HepG2 (cell line): Measurements from ENCODE around the gene SPEM2.

Experiments used
- ELF4 ChIP-seq: sonication (generic); formaldehyde crosslinking; IDR thresholded peaks from 2 replicates; pipeline ENCODE4 v1.5.0; 2020; ENCODE audit warnings: missing genetic modification reagents, mild to moderate bottlenecking, moderate library complexity, borderline replicate concordance
- FLYWCH1 ChIP-seq: sonication (generic); formaldehyde crosslinking; IDR thresholded peaks from 2 replicates; pipeline ENCODE4 v1.8.1; 2023; ENCODE audit warnings: mild to moderate bottlenecking, missing genetic modification reagents
- POLR2A ChIP-seq, 2 experiments: IDR thresholded peaks; 2 replicates each; pipeline ENCODE4 v1.6.1; 2011; ENCODE audit warnings: low read depth in 2 of 2, low read length in 2 of 2, mild to moderate bottlenecking in 1 of 2, moderate library complexity in 1 of 2; ENCODE audit not compliant: insufficient read depth in 1 of 2
- SOX6 ChIP-seq, 2 experiments: fragments of 450-650 bp in 1 of 2; sonication (generic) in 1 of 2; formaldehyde crosslinking in 1 of 2; IDR thresholded peaks; 2 replicates each; pipeline versions ENCODE4 v1.4.0 to v1.6.1; 2017 to 2020; ENCODE audit warnings: antibody characterized with exemption in 1 of 2, mild to moderate bottlenecking in 1 of 2, missing genetic modification reagents in 1 of 2
- ZNF660 ChIP-seq: sonication (generic); formaldehyde crosslinking; IDR thresholded peaks from 2 replicates; pipeline ENCODE4 v1.5.1; 2020; ENCODE audit warnings: mild to moderate bottlenecking, low read depth, missing genetic modification reagents, borderline replicate concordance
- ZSCAN20 ChIP-seq: sonication (generic); formaldehyde crosslinking; IDR thresholded peaks from 2 replicates; pipeline ENCODE4 v1.4.0; 2020; ENCODE audit warnings: missing genetic modification reagents, mild to moderate bottlenecking, borderline replicate concordance
- TF ChIP-seq, protein P1 (sequence below): IDR thresholded peaks from 2 replicates; pipeline ENCODE4 v1.6.1; 2012; ENCODE audit warnings: low read depth, low read length, improper control_type of control experiment
- TF ChIP-seq, protein P2 (sequence below), 2 experiments: sonication (generic) in 1 of 2; formaldehyde crosslinking in 1 of 2; IDR thresholded peaks; 2 replicates each; pipeline versions ENCODE4 v1.5.1 to v1.6.1; 2011 to 2020; ENCODE audit warnings: borderline replicate concordance in 1 of 2, low read depth in 1 of 2, low read length in 1 of 2, mild to moderate bottlenecking in 1 of 2, missing genetic modification reagents in 1 of 2, moderate library complexity in 1 of 2
- TF ChIP-seq, protein P3 (sequence below), 2 experiments: IDR thresholded peaks; 2 replicates each; pipeline ENCODE4 v1.6.1; 2011 to 2012; ENCODE audit warnings: low read length in 2 of 2, borderline replicate concordance in 1 of 2, low read depth in 1 of 2, mild to moderate bottlenecking in 1 of 2, moderate library complexity in 1 of 2
- TF ChIP-seq, protein P4 (sequence below): sonication (generic); formaldehyde crosslinking; IDR thresholded peaks from 2 replicates; pipeline ENCODE4 v1.5.0; 2020; ENCODE audit warnings: mild to moderate bottlenecking, missing genetic modification reagents, moderate library complexity
- TF ChIP-seq, protein P5 (sequence below): sonication (generic); formaldehyde crosslinking; IDR thresholded peaks from 2 replicates; pipeline ENCODE4 v1.8.0; 2023; ENCODE audit warnings: mild to moderate bottlenecking, missing genetic modification reagents

DNA sequence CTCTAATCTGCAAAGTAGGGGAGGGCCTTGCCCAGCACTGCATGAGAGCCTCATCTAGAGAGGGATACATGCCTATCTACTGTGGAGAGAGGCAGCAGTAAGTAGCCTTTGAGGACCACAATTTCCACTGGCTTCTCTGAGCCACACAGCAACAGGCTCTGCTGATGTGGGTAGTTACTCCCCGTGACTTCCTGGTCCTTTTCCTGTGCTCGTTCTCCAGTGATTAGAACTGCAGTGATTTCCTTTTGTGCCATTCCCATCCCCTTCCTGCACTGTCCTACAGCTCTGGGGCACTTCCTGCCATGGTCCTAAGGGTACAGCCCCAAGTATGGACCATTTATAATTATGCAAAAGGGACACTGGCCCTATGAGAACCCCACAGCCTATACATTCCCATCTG is 34.1 kb upstream of the SPEM2 start:
- TF ChIP-seq, protein P1, sequence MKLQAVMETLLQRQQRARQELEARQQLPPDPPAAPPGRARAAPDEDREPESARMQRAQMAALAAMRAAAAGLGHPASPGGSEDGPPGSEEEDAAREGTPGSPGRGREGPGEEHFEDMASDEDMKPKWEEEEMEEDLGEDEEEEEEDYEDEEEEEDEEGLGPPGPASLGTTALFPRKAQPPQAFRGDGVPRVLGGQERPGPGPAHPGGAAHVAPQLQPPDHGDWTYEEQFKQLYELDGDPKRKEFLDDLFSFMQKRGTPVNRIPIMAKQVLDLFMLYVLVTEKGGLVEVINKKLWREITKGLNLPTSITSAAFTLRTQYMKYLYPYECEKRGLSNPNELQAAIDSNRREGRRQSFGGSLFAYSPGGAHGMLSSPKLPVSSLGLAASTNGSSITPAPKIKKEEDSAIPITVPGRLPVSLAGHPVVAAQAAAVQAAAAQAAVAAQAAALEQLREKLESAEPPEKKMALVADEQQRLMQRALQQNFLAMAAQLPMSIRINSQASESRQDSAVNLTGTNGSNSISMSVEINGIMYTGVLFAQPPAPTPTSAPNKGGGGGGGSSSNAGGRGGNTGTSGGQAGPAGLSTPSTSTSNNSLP, result no peak
- TF ChIP-seq ZNF660 (CRISPR knock-in tag), result no peak
- TF ChIP-seq, protein P2, sequence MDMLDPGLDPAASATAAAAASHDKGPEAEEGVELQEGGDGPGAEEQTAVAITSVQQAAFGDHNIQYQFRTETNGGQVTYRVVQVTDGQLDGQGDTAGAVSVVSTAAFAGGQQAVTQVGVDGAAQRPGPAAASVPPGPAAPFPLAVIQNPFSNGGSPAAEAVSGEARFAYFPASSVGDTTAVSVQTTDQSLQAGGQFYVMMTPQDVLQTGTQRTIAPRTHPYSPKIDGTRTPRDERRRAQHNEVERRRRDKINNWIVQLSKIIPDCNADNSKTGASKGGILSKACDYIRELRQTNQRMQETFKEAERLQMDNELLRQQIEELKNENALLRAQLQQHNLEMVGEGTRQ (IDR thresholded peaks at IDR 0.05; ENCODE audit: low read depth, low read length), result no peak
- TF ChIP-seq, protein P2 (CRISPR knock-in tag; IDR thresholded peaks at IDR 0.05; ENCODE audit: borderline replicate concordance), result no peak
- TF ChIP-seq, protein P3, sequence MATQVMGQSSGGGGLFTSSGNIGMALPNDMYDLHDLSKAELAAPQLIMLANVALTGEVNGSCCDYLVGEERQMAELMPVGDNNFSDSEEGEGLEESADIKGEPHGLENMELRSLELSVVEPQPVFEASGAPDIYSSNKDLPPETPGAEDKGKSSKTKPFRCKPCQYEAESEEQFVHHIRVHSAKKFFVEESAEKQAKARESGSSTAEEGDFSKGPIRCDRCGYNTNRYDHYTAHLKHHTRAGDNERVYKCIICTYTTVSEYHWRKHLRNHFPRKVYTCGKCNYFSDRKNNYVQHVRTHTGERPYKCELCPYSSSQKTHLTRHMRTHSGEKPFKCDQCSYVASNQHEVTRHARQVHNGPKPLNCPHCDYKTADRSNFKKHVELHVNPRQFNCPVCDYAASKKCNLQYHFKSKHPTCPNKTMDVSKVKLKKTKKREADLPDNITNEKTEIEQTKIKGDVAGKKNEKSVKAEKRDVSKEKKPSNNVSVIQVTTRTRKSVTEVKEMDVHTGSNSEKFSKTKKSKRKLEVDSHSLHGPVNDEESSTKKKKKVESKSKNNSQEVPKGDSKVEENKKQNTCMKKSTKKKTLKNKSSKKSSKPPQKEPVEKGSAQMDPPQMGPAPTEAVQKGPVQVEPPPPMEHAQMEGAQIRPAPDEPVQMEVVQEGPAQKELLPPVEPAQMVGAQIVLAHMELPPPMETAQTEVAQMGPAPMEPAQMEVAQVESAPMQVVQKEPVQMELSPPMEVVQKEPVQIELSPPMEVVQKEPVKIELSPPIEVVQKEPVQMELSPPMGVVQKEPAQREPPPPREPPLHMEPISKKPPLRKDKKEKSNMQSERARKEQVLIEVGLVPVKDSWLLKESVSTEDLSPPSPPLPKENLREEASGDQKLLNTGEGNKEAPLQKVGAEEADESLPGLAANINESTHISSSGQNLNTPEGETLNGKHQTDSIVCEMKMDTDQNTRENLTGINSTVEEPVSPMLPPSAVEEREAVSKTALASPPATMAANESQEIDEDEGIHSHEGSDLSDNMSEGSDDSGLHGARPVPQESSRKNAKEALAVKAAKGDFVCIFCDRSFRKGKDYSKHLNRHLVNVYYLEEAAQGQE (IDR thresholded peaks at IDR 0.05; ENCODE audit: borderline replicate concordance in 1 of 2, low read depth in 1 of 2, low read length in 2 of 2), result no peak
- TF ChIP-seq, protein P4, sequence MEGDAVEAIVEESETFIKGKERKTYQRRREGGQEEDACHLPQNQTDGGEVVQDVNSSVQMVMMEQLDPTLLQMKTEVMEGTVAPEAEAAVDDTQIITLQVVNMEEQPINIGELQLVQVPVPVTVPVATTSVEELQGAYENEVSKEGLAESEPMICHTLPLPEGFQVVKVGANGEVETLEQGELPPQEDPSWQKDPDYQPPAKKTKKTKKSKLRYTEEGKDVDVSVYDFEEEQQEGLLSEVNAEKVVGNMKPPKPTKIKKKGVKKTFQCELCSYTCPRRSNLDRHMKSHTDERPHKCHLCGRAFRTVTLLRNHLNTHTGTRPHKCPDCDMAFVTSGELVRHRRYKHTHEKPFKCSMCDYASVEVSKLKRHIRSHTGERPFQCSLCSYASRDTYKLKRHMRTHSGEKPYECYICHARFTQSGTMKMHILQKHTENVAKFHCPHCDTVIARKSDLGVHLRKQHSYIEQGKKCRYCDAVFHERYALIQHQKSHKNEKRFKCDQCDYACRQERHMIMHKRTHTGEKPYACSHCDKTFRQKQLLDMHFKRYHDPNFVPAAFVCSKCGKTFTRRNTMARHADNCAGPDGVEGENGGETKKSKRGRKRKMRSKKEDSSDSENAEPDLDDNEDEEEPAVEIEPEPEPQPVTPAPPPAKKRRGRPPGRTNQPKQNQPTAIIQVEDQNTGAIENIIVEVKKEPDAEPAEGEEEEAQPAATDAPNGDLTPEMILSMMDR, result no peak
- no peak for TF ChIP-seq FLYWCH1
- TF ChIP-seq SOX6 (IDR thresholded peaks at IDR 0.05), result no peak
- no peak for TF ChIP-seq SOX6 (CRISPR knock-in tag; IDR thresholded peaks at IDR 0.05)
- no peak for TF ChIP-seq POLR2A (IDR thresholded peaks at IDR 0.05; ENCODE audit: insufficient read depth in 1 of 2, low read depth in 2 of 2, low read length in 2 of 2)
- TF ChIP-seq, protein P5, sequence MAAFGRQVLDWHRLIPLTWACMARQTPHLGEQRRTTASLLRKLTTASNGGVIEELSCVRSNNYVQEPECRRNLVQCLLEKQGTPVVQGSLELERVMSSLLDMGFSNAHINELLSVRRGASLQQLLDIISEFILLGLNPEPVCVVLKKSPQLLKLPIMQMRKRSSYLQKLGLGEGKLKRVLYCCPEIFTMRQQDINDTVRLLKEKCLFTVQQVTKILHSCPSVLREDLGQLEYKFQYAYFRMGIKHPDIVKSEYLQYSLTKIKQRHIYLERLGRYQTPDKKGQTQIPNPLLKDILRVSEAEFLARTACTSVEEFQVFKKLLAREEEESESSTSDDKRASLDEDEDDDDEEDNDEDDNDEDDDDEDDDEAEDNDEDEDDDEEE, result no peak
- TF ChIP-seq ELF4 (CRISPR knock-in tag), result no peak
- no peak for TF ChIP-seq ZSCAN20 (CRISPR knock-in tag)
